GM12891 (cell line): ENCODE data around the gene CACNB4.

Experiments
- DNase-seq: peaks from one replicate; pipeline ENCODE4 v3.0.0; 2011; ENCODE audit warnings: low spot score; ENCODE audit not compliant: insufficient read length
- FAIRE-seq: peaks from 2 replicates; lab custom pipeline; 2011; peaks lifted over from hg19 to GRCh38; lab: Jason Lieb, UNC
- PAX5 ChIP-seq: IDR thresholded peaks from 2 replicates; pipeline ENCODE4 v1.6.1; 2011; ENCODE audit warnings: low read length, moderate library complexity, mild to moderate bottlenecking; ENCODE audit not compliant: insufficient read depth, severe bottlenecking
- POLR2A ChIP-seq: IDR thresholded peaks from 2 replicates; pipeline ENCODE4 v1.6.1; 2011; ENCODE audit warnings: low read depth, low read length, control low read depth
- POLR2AphosphoS5 ChIP-seq: IDR thresholded peaks from 2 replicates; pipeline ENCODE4 v1.6.1; 2011; ENCODE audit warnings: low read depth, low read length, control low read depth
- POU2F2 ChIP-seq: IDR thresholded peaks from 2 replicates; pipeline ENCODE4 v1.6.1; 2011; ENCODE audit warnings: low read depth, mild to moderate bottlenecking, control low read depth, low read length, moderate library complexity
- SPI1 ChIP-seq: IDR thresholded peaks from 2 replicates; pipeline ENCODE4 v1.6.1; 2011; ENCODE audit warnings: low read depth, low read length, control low read depth
- TAF1 ChIP-seq: IDR thresholded peaks from 2 replicates; pipeline ENCODE4 v1.6.1; 2011; ENCODE audit warnings: low read depth, low read length, control low read depth

Gene CACNB4

GRCh38 chr2:151840216-151841046 is 258.4 kb downstream of the CACNB4 start:
- FAIRE-seq = peak; percentile 99
- TF ChIP-seq SPI1 (peak; percentile 94), POLR2AphosphoS5 (no peak), POU2F2 (peak; percentile 89; the same call in 1 of the 2 replicates)

GRCh38 chr2:151837926-151838325 is 260.9 kb downstream of the CACNB4 start:
- FAIRE-seq (no peak), DNase-seq (no peak)
- no peak for TF ChIP-seq PAX5
- TF ChIP-seq SPI1 = no peak
- TF ChIP-seq POLR2A = no peak
- no peak for TF ChIP-seq TAF1
- TF ChIP-seq POLR2AphosphoS5 = no peak
- TF ChIP-seq POU2F2 = no peak

More at GRCh38 chr2:151840216-151841046, 258.4 kb downstream of the CACNB4 start:
- DNase-seq = no peak

- TF ChIP-seq TAF1 (no peak), SPI1 (peak; percentile 47; the same call in 1 of the 2 replicates), POLR2AphosphoS5 (no peak)
- no peak for DNase-seq
- no peak for FAIRE-seq
Measured at GRCh38 chr2:151833984-151834383, 264.9 kb downstream of the CACNB4 start.

GRCh38 chr2:151830961-151831360 is 267.9 kb downstream of the CACNB4 start:
- TF ChIP-seq SPI1 = no peak
- TF ChIP-seq TAF1 = no peak
- TF ChIP-seq POLR2AphosphoS5 = no peak
- TF ChIP-seq PAX5 = no peak
- TF ChIP-seq POLR2A = no peak
- no peak for TF ChIP-seq POU2F2
- no peak for FAIRE-seq
- DNase-seq = no peak

GRCh38 chr2:151828890-151829324 is 269.9 kb downstream of the CACNB4 start:
- TF ChIP-seq PAX5 (no peak), SPI1 (no peak), TAF1 (no peak)
- FAIRE-seq (no peak), DNase-seq (no peak)

- FAIRE-seq = peak; percentile 99
- DNase-seq = peak; percentile 74
- TF ChIP-seq SPI1 (peak; percentile 44; the same call in 1 of the 2 replicates), PAX5 (no peak), POLR2AphosphoS5 (peak; percentile 95), POU2F2 (peak; percentile 99), POLR2A (peak; percentile 98), TAF1 (peak; percentile 85)
Measured at GRCh38 chr2:151828143-151828889, 270.5 kb downstream of the CACNB4 start, which contains the start of gene ARL5A. TSS of gene ARL5A (minus strand) at chr2:151828421. CDS start at chr2:151828176, 245 bp downstream.

GRCh38 chr2:151827564-151828142 is 271.2 kb downstream of the CACNB4 start:
- no peak for DNase-seq
- no peak for TF ChIP-seq POLR2AphosphoS5
- 0 out of 2 replicates have a peak, but pooled peaks have one; percentile 11 for TF ChIP-seq TAF1
- FAIRE-seq = peak; percentile 9

GRCh38 chr2:151826737-151827157 is 272.1 kb downstream of the CACNB4 start:
- FAIRE-seq (peak; percentile 85), DNase-seq (no peak)
- TF ChIP-seq TAF1 = no peak
- TF ChIP-seq POU2F2 = no peak
- no peak for TF ChIP-seq SPI1
- TF ChIP-seq PAX5 = no peak
- TF ChIP-seq POLR2A = no peak
- TF ChIP-seq POLR2AphosphoS5 = no peak

GRCh38 chr2:151824886-151825285 is 274.0 kb downstream of the CACNB4 start:
- no peak for TF ChIP-seq POU2F2
- TF ChIP-seq POLR2AphosphoS5 = no peak
- TF ChIP-seq POLR2A = no peak
- TF ChIP-seq PAX5 = no peak
- TF ChIP-seq TAF1 = no peak
- TF ChIP-seq SPI1 = no peak
- peak; percentile 48 for FAIRE-seq
- DNase-seq = no peak
